ENCODE data around the gene SLC35F3. TPM values are rescaled to one million over a fixed set of nuclear protein-coding genes. Genes with fewer than 3 reads are reported as not detected.
"Not testable (repeated sequence)": the region's sequence is repeated elsewhere in the genome, so short reads cannot be mapped to it uniquely, and the experiment has no call there.

The SLC35F3 gene
- total RNA-seq: under 1 TPM in 1 of 2 donors, not detected in 1; 0.08 TPM
- long read RNA-seq: 0 reads

- intact Hi-C loops (cut with DNase I): loop anchor here in 1 of 2 donors (10.0 kb wide), 1 partner anchor 380 kb away; no protein-coding TSS in a partner anchor
- ATAC-seq (peak; percentile 44 to 77), DNase-seq (no peak)
These were observed at the start of gene SLC35F3 for GRCh38 chr1:233904633-233905415. Gene SLC35F3, plus strand, starts transcription at chr1:233904676.

- no peak for DNase-seq
- intact Hi-C loops (cut with DNase I): no loop called here
- ATAC-seq: no peak
These were observed 45.0 kb upstream of the SLC35F3 start for GRCh38 chr1:233859446-233859845.

- intact Hi-C loops (cut with DNase I): no loop called here
- DNase-seq (no peak), ATAC-seq (no peak)
These were observed 40.5 kb upstream of the SLC35F3 start for GRCh38 chr1:233863901-233864545.

GRCh38 chr1:233864578-233864977 lies 39.9 kb upstream of the SLC35F3 start:
- no peak for ATAC-seq
- intact Hi-C loops (cut with DNase I): no loop called here

GRCh38 chr1:233865216-233865615 lies 39.3 kb upstream of the SLC35F3 start:
- no peak for DNase-seq
- no peak for ATAC-seq
- intact Hi-C loops (cut with DNase I): no loop called here

More at GRCh38 chr1:233864578-233864977, 39.9 kb upstream of the SLC35F3 start:
- DNase-seq: no peak

- intact Hi-C loops (cut with DNase I): no loop called here
- ATAC-seq (no peak), DNase-seq (no peak)
These were observed 38.6 kb upstream of the SLC35F3 start for GRCh38 chr1:233865902-233866301.

- intact Hi-C loops (cut with DNase I): no loop called here
- no peak for ATAC-seq
- DNase-seq: no peak
These were observed 37.4 kb upstream of the SLC35F3 start for GRCh38 chr1:233867028-233867427.

- intact Hi-C loops (cut with DNase I): no loop called here
- ATAC-seq (no peak), DNase-seq (no peak)
These were observed 36.0 kb upstream of the SLC35F3 start for GRCh38 chr1:233868461-233868860.

- no peak for DNase-seq
- intact Hi-C loops (cut with DNase I): no loop called here
- ATAC-seq: no peak
These were observed 34.8 kb upstream of the SLC35F3 start for GRCh38 chr1:233869680-233870079.

- ATAC-seq: no peak
These were observed 30.8 kb upstream of the SLC35F3 start for GRCh38 chr1:233873666-233874065.

GRCh38 chr1:233879841-233880240 lies 24.6 kb upstream of the SLC35F3 start:
- no peak for DNase-seq
- ATAC-seq: no peak
- intact Hi-C loops (cut with DNase I): no loop called here

More at GRCh38 chr1:233873666-233874065, 30.8 kb upstream of the SLC35F3 start:
- intact Hi-C loops (cut with DNase I): no loop called here
- no peak for DNase-seq

- ATAC-seq: no peak
- DNase-seq: no peak
- intact Hi-C loops (cut with DNase I): no loop called here
These were observed 20.8 kb upstream of the SLC35F3 start for GRCh38 chr1:233883671-233884070.

- ATAC-seq: no peak
- DNase-seq: no peak
- intact Hi-C loops (cut with DNase I): no loop called here
These were observed 19.9 kb upstream of the SLC35F3 start for GRCh38 chr1:233884461-233885151.

- no peak for ATAC-seq
- no peak for DNase-seq
- intact Hi-C loops (cut with DNase I): no loop called here
These were observed 19.1 kb upstream of the SLC35F3 start for GRCh38 chr1:233885196-233885920.

GRCh38 chr1:233891151-233891550 lies 13.3 kb upstream of the SLC35F3 start:
- intact Hi-C loops (cut with DNase I); ATAC-seq; DNase-seq: not testable (repeated sequence)

- no peak for ATAC-seq
- intact Hi-C loops (cut with DNase I): no loop called here
- no peak for DNase-seq
These were observed 6.9 kb upstream of the SLC35F3 start for GRCh38 chr1:233897325-233898162.

GRCh38 chr1:233901495-233901894 lies 3.0 kb upstream of the SLC35F3 start:
- intact Hi-C loops (cut with DNase I): loop anchor here in 1 of 2 donors (10.0 kb wide), 1 partner anchor 377 kb away; no protein-coding TSS in a partner anchor
- DNase-seq (no peak), ATAC-seq (no peak)

GRCh38 chr1:233905416-233906051 lies 1.1 kb downstream of the SLC35F3 start:
- no peak for ATAC-seq
- no peak for DNase-seq
- intact Hi-C loops (cut with DNase I): loop anchor here in 1 of 2 donors (10.0 kb wide), 1 partner anchor 381 kb away; no protein-coding TSS in a partner anchor
